Calu3 (cell line): ENCODE measurements around the gene ARHGAP4. TPM values are rescaled to one million over a fixed set of nuclear protein-coding genes. Genes with fewer than 3 reads are reported as not detected.

ENCODE experiments used
- BruUV-seq: library from RNA; stranded (reverse); fragments of 400-500 nt; replicated peaks from 2 replicates; lab custom pipeline; 2021; lab: Mats Ljungman, UMichigan
- CTCF ChIA-PET: fragments of 300-600 bp; sonication (Branson Sonifier 250); formaldehyde crosslinking; loops from one replicate; lab custom pipeline; 2022; ENCODE audit warnings: antibody characterized with exemption; lab: Charles Lee
- DNase-seq: peaks from one replicate; pipeline ENCODE4 v3.0.0; 2022
- H3K27ac Mint-ChIP-seq: one replicate; pipeline ENCODE4 v1.8.0; 2022; ENCODE audit warnings: mixed read lengths; ENCODE audit not compliant: unreplicated experiment
- H3K27me3 Mint-ChIP-seq: one replicate; pipeline ENCODE4 v1.8.0; 2022; ENCODE audit warnings: mixed read lengths; ENCODE audit not compliant: unreplicated experiment
- H3K36me3 Mint-ChIP-seq: one replicate; pipeline ENCODE4 v1.8.0; 2022; ENCODE audit warnings: mild to moderate bottlenecking, moderate library complexity, mixed read lengths; ENCODE audit not compliant: insufficient read depth, unreplicated experiment
- H3K4me1 Mint-ChIP-seq: one replicate; pipeline ENCODE4 v1.8.0; 2022; ENCODE audit warnings: mild to moderate bottlenecking, low read depth, mixed read lengths; ENCODE audit not compliant: unreplicated experiment
- H3K4me3 Mint-ChIP-seq: one replicate; pipeline ENCODE4 v1.8.0; 2022; ENCODE audit warnings: mild to moderate bottlenecking, low read depth, moderate library complexity, mixed read lengths; ENCODE audit not compliant: unreplicated experiment
- H3K9me3 Mint-ChIP-seq: one replicate; pipeline ENCODE4 v1.8.0; 2022; ENCODE audit warnings: low read depth, mixed read lengths; ENCODE audit not compliant: unreplicated experiment
- intact Hi-C: fragments of 100-400 bp; cut with micrococcal nuclease; formaldehyde crosslinking; loops from one replicate; pipeline ENCODE4 v1.10.0; 2022; ENCODE audit not compliant: unreplicated experiment
- total RNA-seq: library from RNA; stranded (reverse); gene quantifications from 2 replicates; pipeline ENCODE4 v1.2.3, GENCODE V29; 2022
- TF ChIP-seq, protein P1 (sequence below): fragments of 200-600 bp; IDR thresholded peaks from one replicate; pipeline ENCODE4 v1.8.0; 2022; ENCODE audit warnings: antibody characterized with exemption; ENCODE audit not compliant: unreplicated experiment

The ARHGAP4 gene
- total RNA-seq, 1 experiment from 2014 or later: 3.8 TPM

DNA sequence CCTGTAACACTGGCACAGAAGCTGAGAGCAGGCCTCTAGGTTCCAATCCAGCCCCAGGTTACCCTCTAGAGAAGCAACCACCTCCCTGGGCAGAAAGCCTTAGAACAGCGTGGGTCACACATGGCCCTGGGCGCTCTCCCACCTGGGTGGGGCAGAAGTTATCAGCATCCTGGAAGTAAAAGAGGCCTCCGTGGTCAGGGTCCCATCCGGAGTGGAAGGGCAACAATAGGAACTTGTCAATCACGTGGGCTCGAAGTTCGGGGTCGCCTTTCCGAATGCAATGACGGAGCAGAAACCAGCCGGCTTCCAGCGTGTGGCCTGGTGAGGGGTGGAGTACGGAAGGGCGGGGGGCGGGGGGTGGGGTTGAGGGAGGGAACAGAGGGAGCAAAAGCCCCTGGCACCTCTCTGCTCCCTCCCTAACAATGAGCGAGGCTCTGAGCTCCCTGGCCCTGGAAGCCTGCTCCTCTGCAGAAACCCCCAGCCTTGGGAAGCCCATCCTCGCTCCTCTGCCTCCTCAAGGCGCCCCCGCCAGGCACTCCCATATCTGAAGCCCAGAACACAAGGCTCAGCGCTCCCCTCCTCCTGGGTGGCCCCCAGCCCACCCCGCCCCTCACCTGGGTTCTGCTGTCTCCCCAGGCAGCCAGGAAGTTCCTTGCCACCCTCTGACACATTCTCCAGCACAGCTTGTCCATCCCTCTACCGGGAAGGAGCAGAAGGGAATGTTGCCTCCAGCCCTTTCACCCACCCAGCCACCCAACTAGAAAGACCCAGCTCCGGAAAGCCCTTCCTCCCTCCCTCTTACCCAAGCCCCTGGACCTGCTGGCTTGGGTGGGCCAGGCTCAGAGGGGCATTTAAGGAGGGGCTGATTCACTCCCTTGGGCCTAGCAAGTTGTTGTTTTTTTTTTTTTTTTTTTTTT, 15.5 kb upstream of the ARHGAP4 start:
- Mint-ChIP-seq H3K27me3 (no peaks in the 10 kb centered on the region), H3K9me3 (no peaks in the 10 kb centered on the region), H3K36me3 (no peaks in the 10 kb centered on the region), H3K4me1 (no peaks in the 10 kb centered on the region), H3K27ac (no peak overlapping the region), H3K4me3 (no peak overlapping the region)
- no TSS peak for BruUV-seq
- TF ChIP-seq, protein P1, sequence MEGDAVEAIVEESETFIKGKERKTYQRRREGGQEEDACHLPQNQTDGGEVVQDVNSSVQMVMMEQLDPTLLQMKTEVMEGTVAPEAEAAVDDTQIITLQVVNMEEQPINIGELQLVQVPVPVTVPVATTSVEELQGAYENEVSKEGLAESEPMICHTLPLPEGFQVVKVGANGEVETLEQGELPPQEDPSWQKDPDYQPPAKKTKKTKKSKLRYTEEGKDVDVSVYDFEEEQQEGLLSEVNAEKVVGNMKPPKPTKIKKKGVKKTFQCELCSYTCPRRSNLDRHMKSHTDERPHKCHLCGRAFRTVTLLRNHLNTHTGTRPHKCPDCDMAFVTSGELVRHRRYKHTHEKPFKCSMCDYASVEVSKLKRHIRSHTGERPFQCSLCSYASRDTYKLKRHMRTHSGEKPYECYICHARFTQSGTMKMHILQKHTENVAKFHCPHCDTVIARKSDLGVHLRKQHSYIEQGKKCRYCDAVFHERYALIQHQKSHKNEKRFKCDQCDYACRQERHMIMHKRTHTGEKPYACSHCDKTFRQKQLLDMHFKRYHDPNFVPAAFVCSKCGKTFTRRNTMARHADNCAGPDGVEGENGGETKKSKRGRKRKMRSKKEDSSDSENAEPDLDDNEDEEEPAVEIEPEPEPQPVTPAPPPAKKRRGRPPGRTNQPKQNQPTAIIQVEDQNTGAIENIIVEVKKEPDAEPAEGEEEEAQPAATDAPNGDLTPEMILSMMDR: no peak
- CTCF ChIA-PET: interaction anchor here (0.5 to 0.8 kb wide), 3 partner anchors 60 to 476 kb away, joined by 4 to 8 read pairs (median 5); no protein-coding TSS in a partner anchor
- intact Hi-C loops: no loop called here
- DNase-seq: no peak

DNA sequence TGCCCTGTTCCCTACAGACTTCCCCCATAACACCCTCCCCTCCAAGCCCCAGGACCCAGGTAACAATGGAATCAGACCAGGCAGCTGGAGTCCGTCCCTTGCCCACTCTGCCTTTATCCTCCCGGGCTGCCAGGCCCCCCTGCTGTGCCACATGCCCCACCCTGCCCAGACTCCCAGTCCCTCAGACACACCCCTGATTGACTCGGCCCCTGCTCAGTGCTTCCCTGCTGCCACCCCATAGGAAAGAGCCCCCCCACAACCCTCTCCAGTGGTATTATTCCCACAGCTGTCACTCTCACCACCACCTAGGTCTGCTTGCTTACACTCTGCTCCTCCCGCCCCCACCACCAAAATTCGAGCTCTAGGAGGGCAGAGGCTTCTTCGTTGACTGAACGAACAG, 13.5 kb upstream of the ARHGAP4 start:
- H3K4me3 Mint-ChIP-seq: no peak overlapping the region
- CTCF ChIA-PET: no interaction called here
- no peaks in the 10 kb centered on the region for H3K9me3 Mint-ChIP-seq
- no peak overlapping the region for H3K27ac Mint-ChIP-seq
- peaks cover 8% of the 10 kb centered on the region for H3K36me3 Mint-ChIP-seq
- no peaks in the 10 kb centered on the region for H3K27me3 Mint-ChIP-seq
- no peaks in the 10 kb centered on the region for H3K4me1 Mint-ChIP-seq
- intact Hi-C loops: no loop called here
- DNase-seq: no peak
- TF ChIP-seq, protein P1: no peak
- BruUV-seq: no TSS peak

DNA sequence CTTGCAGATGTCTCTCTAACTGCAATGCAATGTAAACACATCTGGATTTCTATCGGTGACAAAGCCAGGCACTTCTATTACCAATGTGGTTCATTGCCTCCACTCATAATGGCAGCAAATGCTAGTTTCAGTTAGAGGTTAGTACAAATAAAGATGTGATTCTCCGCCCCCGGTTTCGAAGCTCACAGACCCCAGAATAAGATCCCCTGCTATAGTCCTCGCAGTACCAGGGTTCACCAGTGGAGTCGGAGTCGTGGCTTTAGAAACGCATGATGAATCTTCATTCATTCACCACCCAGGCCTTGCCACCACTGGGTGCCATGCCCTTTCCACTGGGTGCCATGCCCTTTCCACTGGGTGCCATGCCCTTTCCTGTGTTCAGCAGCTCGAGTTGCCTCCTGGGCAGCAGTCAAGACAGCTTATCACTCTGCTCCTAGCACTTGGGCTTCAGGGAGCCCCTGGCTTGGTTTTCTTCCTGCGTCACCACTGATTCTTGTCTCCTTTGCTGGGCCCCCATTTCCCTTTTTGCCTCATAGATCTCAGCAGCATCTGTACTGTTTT, 12.2 kb upstream of the ARHGAP4 start:
- intact Hi-C loops: no loop called here
- no peak for DNase-seq
- no peaks in the 10 kb centered on the region for H3K27me3 Mint-ChIP-seq
- H3K4me3 Mint-ChIP-seq: no peak overlapping the region
- H3K27ac Mint-ChIP-seq: no peak overlapping the region
- H3K9me3 Mint-ChIP-seq: no peaks in the 10 kb centered on the region
- CTCF ChIA-PET: interaction anchor here (0.7 kb wide), 1 partner anchor 457 kb away, joined by 5 read pairs; no protein-coding TSS in a partner anchor
- no TSS peak for BruUV-seq
- peaks cover 18% of the 10 kb centered on the region for H3K36me3 Mint-ChIP-seq
- TF ChIP-seq, protein P1: no peak
- no peaks in the 10 kb centered on the region for H3K4me1 Mint-ChIP-seq

DNA sequence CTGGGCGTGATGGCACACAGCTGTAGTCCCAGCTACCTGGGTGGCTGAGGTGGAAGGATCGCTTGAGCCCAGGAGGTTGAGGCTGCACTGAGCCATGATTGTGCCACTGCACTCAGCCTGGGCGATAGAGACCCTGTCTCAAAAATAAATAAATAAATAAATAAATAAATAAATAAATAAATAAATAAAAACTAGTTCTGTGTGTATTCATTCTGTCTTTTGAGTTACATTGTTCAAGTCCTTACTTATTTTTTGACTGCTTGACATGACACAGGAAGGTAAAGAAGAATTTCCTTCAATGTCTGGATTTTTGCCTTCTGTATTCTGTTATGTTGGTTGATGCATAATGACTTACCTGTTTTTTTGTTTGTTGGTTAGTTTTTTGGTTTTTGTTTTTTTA, 11.0 kb upstream of the ARHGAP4 start:
- Mint-ChIP-seq H3K27me3 (no peaks in the 10 kb centered on the region), H3K4me3 (no peak overlapping the region), H3K4me1 (no peaks in the 10 kb centered on the region), H3K27ac (no peak overlapping the region), H3K9me3 (no peaks in the 10 kb centered on the region), H3K36me3 (peaks cover 25% of the 10 kb centered on the region)
- no peak for DNase-seq
- no TSS peak for BruUV-seq
- TF ChIP-seq, protein P1: no peak
- intact Hi-C loops: no loop called here
- CTCF ChIA-PET: no interaction called here
